Measurements from ENCODE around the gene LRP8. TPM values are rescaled to one million over a fixed set of nuclear protein-coding genes. Genes with fewer than 3 reads are reported as not detected.

LRP8 gene
- total RNA-seq, 2 donors from 2014 or later: 36.0 to 68.1 TPM

DNA sequence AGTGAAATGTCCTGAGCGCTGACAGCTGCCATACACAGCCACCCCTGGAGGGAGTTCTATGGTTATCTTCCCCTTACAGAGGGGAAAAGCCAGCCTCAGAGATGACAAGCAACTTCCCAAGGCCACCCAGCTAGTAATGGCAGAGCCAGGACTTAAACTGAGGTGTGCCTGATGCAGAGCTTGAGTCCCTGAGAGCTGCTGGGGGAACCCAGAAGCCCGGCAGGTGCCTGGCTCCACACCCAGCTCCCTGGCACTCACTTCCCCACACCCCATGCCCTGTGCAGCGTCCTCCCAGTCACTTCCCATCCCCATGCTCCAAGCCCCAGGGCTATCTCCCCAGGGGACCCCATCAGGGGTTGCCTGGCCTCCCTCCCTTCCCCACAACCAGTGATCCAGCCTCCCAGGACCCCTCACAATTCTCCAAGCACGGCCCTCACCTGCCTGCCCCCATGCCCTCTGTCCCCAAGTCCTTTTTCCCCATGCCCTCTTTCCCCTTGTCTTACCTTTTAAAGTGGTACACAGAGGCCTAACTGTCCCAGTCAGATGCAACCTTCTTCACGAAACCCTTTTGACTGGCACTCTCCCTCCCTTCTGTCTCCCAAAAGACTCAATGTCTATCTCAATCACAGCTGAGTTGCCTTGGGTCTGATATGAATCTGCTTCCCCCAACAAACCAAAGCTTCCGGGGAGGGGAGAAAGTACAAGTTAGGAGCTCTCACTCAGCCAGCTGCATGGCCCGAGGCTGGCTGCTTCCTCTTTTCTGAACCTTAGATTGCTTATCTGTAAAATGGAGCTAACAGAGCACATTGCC is 39.8 kb upstream of the LRP8 start:
- Mint-ChIP-seq H3K4me1 (peaks cover 10% of the 10 kb centered on the region), H3K27ac (peak overlapping the region; percentile 92), H3K4me3 (peak overlapping the region; percentile 73), H3K27me3 (no peaks in the 10 kb centered on the region), H3K9me3 (no peaks in the 10 kb centered on the region), H3K36me3 (ENCODE audit: low read depth) (no peaks in the 10 kb centered on the region)
- peak; percentile 94 for ATAC-seq (replicated peaks)

DNA sequence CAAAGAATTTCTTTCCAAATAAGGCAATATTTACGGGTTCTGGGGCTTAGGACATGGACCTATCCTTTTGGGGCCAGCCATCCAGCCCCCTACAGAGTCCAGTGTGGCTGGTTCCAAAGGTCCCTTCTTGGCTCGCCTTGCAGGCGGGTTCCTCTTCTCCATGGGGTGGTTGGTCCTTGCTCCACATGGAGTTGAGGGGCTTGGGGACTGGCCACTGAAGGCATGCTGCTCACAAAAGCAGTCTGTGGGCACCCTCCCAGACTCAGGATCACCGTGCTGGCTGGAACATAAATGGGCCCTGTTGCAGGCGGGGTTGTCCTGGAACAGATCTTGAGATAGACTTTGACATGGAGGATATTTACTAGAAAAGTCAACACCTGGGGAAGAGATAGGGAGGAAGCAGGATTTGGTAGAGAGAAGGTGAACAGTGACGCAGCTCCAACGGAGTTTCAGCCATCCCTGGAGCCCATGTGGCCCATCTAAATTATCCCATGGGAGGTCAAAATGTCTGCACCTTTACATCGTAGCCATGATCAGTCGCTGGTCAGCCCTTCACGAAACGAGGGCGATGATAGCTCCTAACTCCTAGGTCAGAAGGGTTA is 39.1 kb upstream of the LRP8 start:
- no peaks in the 10 kb centered on the region for H3K36me3 Mint-ChIP-seq (ENCODE audit: low read depth)
- H3K27ac Mint-ChIP-seq: no peak overlapping the region

DNA sequence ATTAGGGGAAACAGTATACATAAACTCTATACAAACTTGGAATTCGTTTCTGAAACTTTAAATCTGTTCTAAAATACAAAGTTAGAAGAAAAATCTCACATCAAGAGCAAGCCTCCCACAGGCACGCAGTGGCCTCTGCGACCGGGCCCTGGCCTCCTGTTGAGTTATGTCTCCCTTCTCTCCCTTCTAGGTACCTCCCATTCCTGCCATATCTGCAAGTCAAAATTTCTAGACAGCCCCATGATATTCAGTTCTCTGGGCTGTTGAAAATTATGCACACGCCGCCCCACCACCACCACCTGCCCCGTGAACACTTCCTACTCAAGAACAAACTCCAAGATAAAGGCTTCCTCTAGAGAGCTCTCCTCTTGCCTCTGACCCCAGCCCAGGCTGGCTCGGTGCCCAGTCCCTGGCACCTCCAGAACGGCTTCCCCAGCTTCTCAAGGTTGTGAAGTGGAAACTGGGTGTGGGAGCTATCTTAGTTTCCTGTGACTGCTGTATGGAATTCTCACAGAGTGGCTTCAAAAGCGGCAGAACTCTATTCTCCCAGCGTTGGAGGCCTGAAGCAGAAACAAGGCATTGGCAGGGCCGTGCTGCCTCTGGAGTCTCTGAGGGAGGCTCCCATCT is 37.7 kb upstream of the LRP8 start:
- H3K27me3 Mint-ChIP-seq: no peaks in the 10 kb centered on the region
- no peak for ATAC-seq (replicated peaks)
- H3K9me3 Mint-ChIP-seq: no peaks in the 10 kb centered on the region
- H3K36me3 Mint-ChIP-seq (ENCODE audit: low read depth): no peaks in the 10 kb centered on the region
- H3K27ac Mint-ChIP-seq: no peak overlapping the region
- H3K4me3 Mint-ChIP-seq: no peak overlapping the region
- peaks cover 10% of the 10 kb centered on the region for H3K4me1 Mint-ChIP-seq

More for the DNA sequence above, 39.1 kb upstream of the LRP8 start:
- no peak for ATAC-seq (replicated peaks)
- peak overlapping the region; percentile 73 for H3K4me3 Mint-ChIP-seq
- H3K27me3 Mint-ChIP-seq: no peaks in the 10 kb centered on the region
- H3K4me1 Mint-ChIP-seq: peaks cover 10% of the 10 kb centered on the region
- H3K9me3 Mint-ChIP-seq: no peaks in the 10 kb centered on the region

- H3K4me1 Mint-ChIP-seq: peaks cover 5% of the 10 kb centered on the region
- H3K4me3 Mint-ChIP-seq: no peak overlapping the region
- ATAC-seq (replicated peaks): no peak
- no peaks in the 10 kb centered on the region for H3K27me3 Mint-ChIP-seq
- no peak overlapping the region for H3K27ac Mint-ChIP-seq
- no peaks in the 10 kb centered on the region for H3K36me3 Mint-ChIP-seq (ENCODE audit: low read depth)
- H3K9me3 Mint-ChIP-seq: no peaks in the 10 kb centered on the region
These were observed 35.2 kb upstream of the LRP8 start for GRCh38 chr1:53362851-53363642.

DNA sequence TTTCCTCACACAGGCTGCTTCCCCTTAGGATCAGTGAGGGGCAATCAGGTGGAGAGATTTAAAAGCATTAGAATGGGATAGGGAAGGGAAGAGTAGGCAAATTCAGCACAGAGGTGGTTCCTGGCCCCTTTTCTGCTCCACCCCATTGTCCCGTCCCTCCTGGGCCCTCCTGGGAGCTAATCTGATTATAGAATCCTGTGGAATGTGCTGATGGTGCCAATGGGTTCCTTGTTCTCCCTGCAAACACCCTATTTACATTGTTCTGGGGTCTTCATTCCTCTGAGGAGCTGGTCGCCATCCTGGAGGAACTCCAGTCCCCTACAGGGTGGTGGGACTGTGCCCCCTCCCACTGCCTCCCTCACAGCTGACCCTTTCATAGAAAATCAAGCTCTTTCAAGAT is 34.4 kb upstream of the LRP8 start:
- Mint-ChIP-seq H3K9me3 (no peaks in the 10 kb centered on the region), H3K36me3 (ENCODE audit: low read depth) (no peaks in the 10 kb centered on the region), H3K4me3 (no peak overlapping the region), H3K27me3 (no peaks in the 10 kb centered on the region), H3K27ac (no peak overlapping the region), H3K4me1 (no peaks in the 10 kb centered on the region)
- no peak for ATAC-seq (replicated peaks)

DNA sequence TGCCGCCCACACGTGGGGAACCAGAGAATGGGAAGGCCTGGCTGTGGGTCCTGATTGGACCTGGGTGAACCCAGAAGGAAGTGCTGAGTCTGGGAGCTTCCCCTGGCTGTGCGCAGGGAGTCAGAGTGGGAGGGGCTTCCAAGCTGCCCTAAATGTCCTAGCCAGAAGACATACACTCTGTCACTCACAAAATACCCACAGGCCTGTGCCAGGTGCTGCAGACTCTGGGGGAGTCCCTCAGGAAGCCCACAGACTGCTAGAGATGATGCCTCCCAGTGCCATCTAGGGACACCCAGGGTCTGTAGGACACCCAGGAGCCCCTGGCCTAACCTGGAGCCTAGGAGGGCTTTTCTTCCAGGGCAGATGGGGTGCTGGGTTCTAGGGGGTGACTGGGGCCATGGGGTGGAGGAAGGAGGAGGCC is 33.7 kb upstream of the LRP8 start:
- Mint-ChIP-seq H3K27ac (no peak overlapping the region), H3K9me3 (peaks cover 5% of the 10 kb centered on the region), H3K4me1 (no peaks in the 10 kb centered on the region), H3K36me3 (ENCODE audit: low read depth) (no peaks in the 10 kb centered on the region), H3K27me3 (no peaks in the 10 kb centered on the region), H3K4me3 (no peak overlapping the region)
- ATAC-seq (replicated peaks): no peak

GRCh38 chr1:53359934-53360276 is 32.0 kb upstream of the LRP8 start:
- Mint-ChIP-seq H3K36me3 (ENCODE audit: low read depth) (no peaks in the 10 kb centered on the region), H3K27ac (no peak overlapping the region), H3K4me1 (no peaks in the 10 kb centered on the region), H3K9me3 (peaks cover 5% of the 10 kb centered on the region), H3K4me3 (no peak overlapping the region), H3K27me3 (no peaks in the 10 kb centered on the region)
- no peak for ATAC-seq (replicated peaks)

GRCh38 chr1:53359225-53359933 is 31.5 kb upstream of the LRP8 start:
- no peak for ATAC-seq (replicated peaks)
- H3K27me3 Mint-ChIP-seq: no peaks in the 10 kb centered on the region
- no peaks in the 10 kb centered on the region for H3K4me1 Mint-ChIP-seq
- H3K4me3 Mint-ChIP-seq: no peak overlapping the region
- peaks cover 5% of the 10 kb centered on the region for H3K9me3 Mint-ChIP-seq
- no peak overlapping the region for H3K27ac Mint-ChIP-seq
- no peaks in the 10 kb centered on the region for H3K36me3 Mint-ChIP-seq (ENCODE audit: low read depth)

- H3K9me3 Mint-ChIP-seq: peaks cover 5% of the 10 kb centered on the region
- H3K27ac Mint-ChIP-seq: no peak overlapping the region
- no peak for ATAC-seq (replicated peaks)
- no peak overlapping the region for H3K4me3 Mint-ChIP-seq
- H3K4me1 Mint-ChIP-seq: no peaks in the 10 kb centered on the region
- H3K27me3 Mint-ChIP-seq: no peaks in the 10 kb centered on the region
- H3K36me3 Mint-ChIP-seq (ENCODE audit: low read depth): no peaks in the 10 kb centered on the region
These were observed 28.8 kb upstream of the LRP8 start for GRCh38 chr1:53356637-53357036.

- Mint-ChIP-seq H3K4me3 (no peak overlapping the region), H3K4me1 (no peaks in the 10 kb centered on the region), H3K27ac (no peak overlapping the region), H3K27me3 (no peaks in the 10 kb centered on the region), H3K9me3 (peaks cover 5% of the 10 kb centered on the region), H3K36me3 (ENCODE audit: low read depth) (no peaks in the 10 kb centered on the region)
- no peak for ATAC-seq (replicated peaks)
These were observed 26.2 kb upstream of the LRP8 start for GRCh38 chr1:53354119-53354518.

DNA sequence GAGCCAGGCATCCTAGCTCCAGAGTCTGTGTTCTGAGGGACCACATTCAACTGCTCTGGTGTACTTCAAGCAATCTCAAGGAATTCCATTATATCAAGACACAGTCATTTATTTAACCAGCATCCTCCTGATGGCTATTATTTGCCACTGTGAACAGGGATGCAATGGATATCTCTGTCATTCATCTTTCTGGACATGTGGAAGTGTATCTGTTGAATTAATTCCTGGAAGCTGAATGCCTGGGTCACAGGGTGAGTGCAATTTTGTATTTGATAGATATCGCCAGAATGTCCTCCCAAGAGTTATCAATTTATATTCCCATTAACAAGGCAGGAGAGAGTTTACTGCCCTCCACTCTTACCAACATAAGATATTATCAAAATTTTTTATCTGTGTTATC is 24.7 kb upstream of the LRP8 start:
- Mint-ChIP-seq H3K9me3 (peaks cover 5% of the 10 kb centered on the region), H3K4me3 (no peak overlapping the region), H3K36me3 (ENCODE audit: low read depth) (no peaks in the 10 kb centered on the region), H3K27me3 (no peaks in the 10 kb centered on the region), H3K27ac (no peak overlapping the region), H3K4me1 (no peaks in the 10 kb centered on the region)
- no peak for ATAC-seq (replicated peaks)

DNA sequence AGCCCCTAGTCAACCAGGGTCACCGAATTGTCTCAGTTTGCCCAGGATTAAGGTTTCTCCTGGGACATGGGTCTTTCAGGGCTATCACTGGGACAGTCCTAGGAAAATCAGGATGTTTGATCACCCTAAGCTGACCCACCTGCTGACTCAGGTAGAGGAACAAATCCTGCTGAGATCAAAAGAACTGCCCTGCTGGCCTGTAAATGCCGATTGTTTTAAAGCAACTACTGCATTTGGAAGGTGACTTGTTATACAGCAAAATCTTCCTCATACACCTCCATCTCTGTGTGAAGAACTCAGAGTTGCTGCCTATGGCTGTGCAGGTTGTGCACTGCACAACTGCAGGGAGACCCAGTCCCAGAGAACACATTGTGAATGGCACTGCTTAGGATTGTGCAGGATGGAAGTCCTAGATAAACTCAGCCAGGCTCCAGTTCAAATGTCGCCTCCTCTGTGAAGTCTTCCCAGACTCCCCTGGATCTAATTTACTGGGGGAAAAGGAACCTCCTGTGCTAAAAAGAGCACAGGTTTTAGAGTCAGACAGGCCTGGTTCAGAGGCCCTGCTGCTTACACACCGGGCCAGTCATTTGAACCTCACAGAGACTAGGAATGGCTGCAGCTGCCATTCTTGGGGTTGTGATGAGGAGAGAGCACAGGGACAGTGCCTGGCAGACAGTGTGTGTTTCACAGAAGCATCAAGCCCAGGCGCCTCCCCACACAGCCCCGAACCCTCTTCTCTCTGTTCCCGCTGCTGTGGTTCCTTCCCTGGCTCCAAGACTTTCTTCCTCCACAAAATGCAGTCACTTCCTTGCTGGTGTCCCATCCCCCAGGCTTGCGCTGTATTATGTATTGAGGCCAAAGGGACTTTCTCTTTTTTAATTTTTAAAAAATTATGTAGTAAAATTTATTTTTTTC is 23.2 kb upstream of the LRP8 start:
- H3K36me3 Mint-ChIP-seq (ENCODE audit: low read depth): no peaks in the 10 kb centered on the region
- H3K4me1 Mint-ChIP-seq: no peaks in the 10 kb centered on the region
- no peak overlapping the region for H3K27ac Mint-ChIP-seq
- no peak for ATAC-seq (replicated peaks)
- no peaks in the 10 kb centered on the region for H3K9me3 Mint-ChIP-seq
- H3K4me3 Mint-ChIP-seq: no peak overlapping the region
- H3K27me3 Mint-ChIP-seq: no peaks in the 10 kb centered on the region

Measured in activated T-helper 17 cell treated with anti-CD3 and anti-CD28 coated beads, Interleukin-2, amount 50 U/mL, for 72 hours (primary cell).